LNCaP clone FGC (cell line): Measurements from ENCODE around the gene ZNF333.

Source experiments
- DNase-seq: peaks from one replicate; pipeline ENCODE4 v3.0.0-alpha.2; 2011; ENCODE audit warnings: low read depth
- H3K4me3 ChIP-seq: 2 replicates; pipeline ENCODE4 v1.5.1; 2011; ENCODE audit warnings: mild to moderate bottlenecking, low read depth, low read length, control low read depth
- CTCF ChIP-seq: IDR thresholded peaks from 2 replicates; pipeline ENCODE4 v1.5.1; 2012; ENCODE audit warnings: mild to moderate bottlenecking; ENCODE audit not compliant: control insufficient read depth, insufficient read depth; ENCODE audit errors: extremely low read depth

ZNF333 gene

DNA sequence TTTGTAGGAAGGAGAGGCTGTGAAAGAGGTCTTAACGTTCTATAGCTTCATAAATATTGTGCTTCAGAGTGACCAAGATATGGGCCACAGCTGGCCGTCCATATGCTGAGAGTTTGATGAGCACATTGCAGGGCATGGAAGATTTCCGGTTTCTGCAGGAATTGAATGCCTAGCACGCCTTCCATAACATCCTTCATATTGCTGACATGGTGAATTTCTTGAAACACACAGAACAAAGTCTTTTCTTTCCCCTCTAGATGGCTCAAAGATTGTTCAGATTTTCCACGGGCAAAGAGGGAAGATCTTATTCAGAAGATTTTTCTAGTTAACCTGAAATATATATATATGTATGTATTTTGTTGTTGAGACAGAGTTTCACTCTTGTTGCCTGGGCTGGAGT, 46.1 kb downstream of the ZNF333 start:
- no peak overlapping the region for H3K4me3 ChIP-seq
- no peak for DNase-seq
- TF ChIP-seq CTCF, result no peak

GRCh38 chr19:14746886-14747285, 57.0 kb downstream of the ZNF333 start:
- H3K4me3 ChIP-seq, result no peak overlapping the region
- no peak for DNase-seq
- TF ChIP-seq CTCF, result no peak

- DNase-seq, result no peak
- no peak for TF ChIP-seq CTCF
- H3K4me3 ChIP-seq, result no peak overlapping the region
Observed at GRCh38 chr19:14748601-14749000, 58.8 kb downstream of the ZNF333 start.

DNA sequence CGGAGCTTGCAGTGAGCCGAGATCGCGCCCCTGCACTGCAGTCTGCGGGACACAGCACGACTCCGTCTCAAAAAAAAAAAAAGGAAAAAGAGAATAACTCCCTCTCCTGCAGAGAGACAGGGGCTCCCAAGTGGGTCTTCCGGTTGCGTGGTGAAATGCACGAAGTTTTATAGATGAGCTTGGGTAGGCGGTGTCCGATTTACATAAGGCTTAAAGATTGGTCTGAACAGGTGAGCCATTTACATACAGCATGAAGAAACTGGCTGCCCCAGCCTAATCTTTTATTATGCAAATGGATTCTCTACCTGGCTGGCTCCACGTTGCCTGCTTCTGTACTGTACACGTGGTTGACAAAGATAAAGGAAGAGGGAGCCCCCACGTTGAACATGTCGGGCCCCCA, 69.0 kb downstream of the ZNF333 start:
- peak; percentile 36 for DNase-seq
- no peak for TF ChIP-seq CTCF

GRCh38 chr19:14761607-14762006, 71.8 kb downstream of the ZNF333 start:
- DNase-seq, result no peak
- TF ChIP-seq CTCF, result no peak
- H3K4me3 ChIP-seq, result no peak overlapping the region

More for the DNA sequence above, 69.0 kb downstream of the ZNF333 start:
- H3K4me3 ChIP-seq, result peak overlapping the region; percentile 40

- no peak for TF ChIP-seq CTCF
- H3K4me3 ChIP-seq, result no peak overlapping the region
- DNase-seq, result no peak
Observed at GRCh38 chr19:14762111-14762510, 72.3 kb downstream of the ZNF333 start.

DNA sequence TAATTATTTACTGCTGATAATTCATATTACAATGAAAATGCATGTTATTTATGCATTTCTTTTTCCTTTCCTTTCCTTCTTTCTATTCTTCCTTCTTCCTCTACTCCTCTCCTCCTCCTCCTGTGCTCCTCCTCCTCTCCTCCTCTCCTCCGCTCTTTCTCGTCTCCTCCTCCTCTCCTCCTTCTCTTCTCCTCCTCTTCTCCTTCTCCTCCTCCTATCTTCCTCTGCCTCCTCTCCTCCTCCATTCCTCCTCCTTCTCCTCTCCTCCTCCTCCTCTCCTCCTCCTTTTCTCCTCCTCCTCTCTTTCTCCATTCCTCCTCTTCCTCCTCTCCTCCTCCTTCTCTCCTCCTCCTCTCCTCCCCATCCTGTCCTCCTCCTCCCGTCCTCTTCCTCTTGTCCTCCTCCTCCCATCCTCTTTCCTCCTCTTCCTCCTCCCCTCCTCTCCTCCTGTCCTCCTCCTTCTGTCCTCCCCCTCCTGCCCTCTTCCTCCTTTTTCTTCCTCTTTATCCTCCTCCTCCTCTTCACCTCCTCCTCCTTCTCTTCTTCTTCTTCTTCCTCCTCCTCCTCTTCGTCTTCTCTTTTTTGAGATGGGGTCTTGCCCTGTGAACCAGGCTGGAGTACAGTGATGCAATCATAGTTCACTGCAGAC, 73.8 kb downstream of the ZNF333 start:
- no peak for TF ChIP-seq CTCF
- no peak for DNase-seq
- no peak overlapping the region for H3K4me3 ChIP-seq
